Common myeloid progenitor, CD34-positive (primary cell): ENCODE measurements around the gene GRHL3.

Source experiments
- CTCF ChIA-PET: fragments of 350-600 bp; sonication (Branson Sonifier 250); formaldehyde crosslinking; loops from one replicate; lab custom pipeline; 2021; ENCODE audit warnings: antibody characterized with exemption; lab: Charles Lee
- POLR2A ChIA-PET: fragments of 350-600 bp; sonication (Branson Sonifier 250); formaldehyde crosslinking; loops from one replicate; lab custom pipeline; 2021; ENCODE audit warnings: antibody characterized with exemption; lab: Charles Lee
- DNase-seq, 3 donors: peaks; one replicate each; pipeline versions ENCODE4 v3.0.0 to v3.0.0-alpha.2; 2013
- H3K27ac ChIP-seq, 2 experiments: 1 replicate in 1 of 2; 2 replicates in 1 of 2; pipeline ENCODE4 v1.7.0; 2013; ENCODE audit warnings: inconsistent platforms in 2 of 2, low read length in 2 of 2, mild to moderate bottlenecking in 2 of 2, low read depth in 1 of 2, moderate library complexity in 1 of 2; ENCODE audit not compliant: severe bottlenecking in 2 of 2, insufficient read depth in 1 of 2, poor library complexity in 1 of 2
- H3K27me3 ChIP-seq, 5 experiments: replicated peaks in 2 of 5; 1 replicate in 3 of 5; 2 replicates in 2 of 5; pipeline versions ENCODE4 v1.6.1 to v1.7.0; 2013; ENCODE audit warnings: low read length in 4 of 5, mild to moderate bottlenecking in 2 of 5, moderate library complexity in 2 of 5, inconsistent platforms in 1 of 5; ENCODE audit not compliant: insufficient read depth in 5 of 5, control insufficient read depth in 4 of 5
- H3K36me3 ChIP-seq, 4 experiments: 1 replicate in 2 of 4; 2 replicates in 2 of 4; pipeline versions ENCODE4 v1.6.1 to v1.7.0; 2013; ENCODE audit warnings: low read length in 3 of 4, control low read depth in 1 of 4, mild to moderate bottlenecking in 1 of 4; ENCODE audit not compliant: control insufficient read depth in 4 of 4, insufficient read depth in 4 of 4
- H3K4me1 ChIP-seq, 4 experiments: 1 replicate in 3 of 4; 2 replicates in 1 of 4; pipeline versions ENCODE4 v1.6.1 to v1.7.1; 2013; ENCODE audit warnings: low read length in 3 of 4, mild to moderate bottlenecking in 3 of 4, control low read depth in 1 of 4, inconsistent platforms in 1 of 4, moderate library complexity in 1 of 4; ENCODE audit not compliant: control insufficient read depth in 4 of 4, insufficient read depth in 4 of 4; ENCODE audit errors: control extremely low read depth in 1 of 4
- H3K4me3 ChIP-seq, 7 experiments: 1 replicate in 4 of 7; 2 replicates in 3 of 7; pipeline versions ENCODE4 v1.5.1 to v1.7.0; 2013; ENCODE audit warnings: mild to moderate bottlenecking in 7 of 7, low read length in 6 of 7, moderate library complexity in 6 of 7, inconsistent platforms in 2 of 7, low read depth in 2 of 7, control low read depth in 1 of 7; ENCODE audit not compliant: insufficient read depth in 4 of 7, control insufficient read depth in 1 of 7; ENCODE audit errors: extremely low read depth in 1 of 7
- H3K9me3 ChIP-seq, 5 experiments: 1 replicate in 4 of 5; 2 replicates in 1 of 5; pipeline versions ENCODE4 v1.6.1 to v1.7.1; 2013; ENCODE audit warnings: low read length in 4 of 5, mild to moderate bottlenecking in 2 of 5, inconsistent platforms in 1 of 5, low read depth in 1 of 5, moderate library complexity in 1 of 5; ENCODE audit not compliant: control insufficient read depth in 4 of 5, insufficient read depth in 2 of 5; ENCODE audit errors: control extremely low read depth in 1 of 5
- WGBS: methylation state at CpG from one replicate; pipeline ENCODE4 v1.1.5; 2013; ENCODE audit not compliant: insufficient coverage; 5-methylcytosine and 5-hydroxymethylcytosine counted together

Gene GRHL3

GRCh38 chr1:24293392-24294227 lies 25.5 kb upstream of the GRHL3 start:
- ChIA-PET CTCF (no interaction called here), POLR2A (interaction anchor here (0.6 kb wide), 1 partner anchor 66 kb away, joined by 3 read pairs; no protein-coding TSS in a partner anchor)
- Histone ChIP-seq H3K36me3 (no peaks in the 10 kb centered on the region), H3K27ac (no peak overlapping the region), H3K9me3 (no peaks in the 10 kb centered on the region), H3K27me3 (peaks cover 0 to 6% (median 0%) of the 10 kb centered on the region in 5 experiments), H3K4me1 (no peaks in the 10 kb centered on the region), H3K4me3 (no peak overlapping the region)
- no peak for DNase-seq
- 95% methylated on average over 13 of the region's 16 CpGs for WGBS

- H3K4me1 ChIP-seq, result no peaks in the 10 kb centered on the region
- no peak overlapping the region for H3K27ac ChIP-seq
- WGBS, result 78% methylated on average over 6 of the region's 9 CpGs
- no peaks in the 10 kb centered on the region for H3K36me3 ChIP-seq
- no peak for DNase-seq
- H3K9me3 ChIP-seq, result no peaks in the 10 kb centered on the region
- peaks cover 0 to 6% (median 0%) of the 10 kb centered on the region in 5 experiments for H3K27me3 ChIP-seq
- ChIA-PET CTCF (interaction anchor here (1.4 kb wide), 1 partner anchor 14 kb away, joined by 4 read pairs; no protein-coding TSS in a partner anchor), POLR2A (no interaction called here)
- no peak overlapping the region for H3K4me3 ChIP-seq
These were observed 24.9 kb upstream of the GRHL3 start for GRCh38 chr1:24294228-24294672.

GRCh38 chr1:24294716-24295371 lies 24.3 kb upstream of the GRHL3 start:
- no peaks in the 10 kb centered on the region for H3K9me3 ChIP-seq
- POLR2A ChIA-PET, result no interaction called here
- 42% methylated on average over 7 of the region's 9 CpGs for WGBS
- peaks cover 0 to 6% (median 0%) of the 10 kb centered on the region in 5 experiments for H3K27me3 ChIP-seq
- no peaks in the 10 kb centered on the region for H3K4me1 ChIP-seq
- no peaks in the 10 kb centered on the region for H3K36me3 ChIP-seq
- CTCF ChIA-PET, result interaction anchor here (1.4 kb wide), 1 partner anchor 14 kb away, joined by 4 read pairs; no protein-coding TSS in a partner anchor
- no peak overlapping the region for H3K27ac ChIP-seq
- no peak for DNase-seq
- no peak overlapping the region for H3K4me3 ChIP-seq

- DNase-seq, result no peak
- ChIA-PET CTCF (interaction anchor here (1.4 kb wide), 2 partner anchors 10 to 13 kb away, joined by 3 to 4 read pairs; no protein-coding TSS in a partner anchor), POLR2A (no interaction called here)
- Histone ChIP-seq H3K4me3 (no peak overlapping the region), H3K4me1 (no peaks in the 10 kb centered on the region), H3K27me3 (peaks cover 0 to 6% (median 0%) of the 10 kb centered on the region in 5 experiments), H3K36me3 (no peaks in the 10 kb centered on the region), H3K27ac (no peak overlapping the region), H3K9me3 (no peaks in the 10 kb centered on the region)
- 98% methylated on average over 5 of the region's 5 CpGs for WGBS
These were observed 23.6 kb upstream of the GRHL3 start for GRCh38 chr1:24295535-24295934.

GRCh38 chr1:24297187-24297851 lies 21.8 kb upstream of the GRHL3 start:
- no peaks in the 10 kb centered on the region for H3K9me3 ChIP-seq
- H3K36me3 ChIP-seq, result no peaks in the 10 kb centered on the region
- POLR2A ChIA-PET, result no interaction called here
- H3K4me3 ChIP-seq, result no peak overlapping the region
- H3K27me3 ChIP-seq, result peaks cover 0 to 15% (median 2%) of the 10 kb centered on the region in 5 experiments
- CTCF ChIA-PET, result interaction anchor here (0.6 to 1.4 kb wide), 3 partner anchors 19 to 232 kb away, joined by 3 to 4 read pairs (median 3); no protein-coding TSS in a partner anchor
- no peak for DNase-seq
- H3K4me1 ChIP-seq, result no peaks in the 10 kb centered on the region
- H3K27ac ChIP-seq, result no peak overlapping the region
- 98% methylated on average over 5 of the region's 5 CpGs for WGBS

- WGBS, result 100% methylated on average over 3 of the region's 4 CpGs
- H3K36me3 ChIP-seq, result no peaks in the 10 kb centered on the region
- DNase-seq, result no peak
- CTCF ChIA-PET, result interaction anchor here (0.6 kb wide), 1 partner anchor 232 kb away, joined by 3 read pairs; no protein-coding TSS in a partner anchor
- H3K4me1 ChIP-seq, result no peaks in the 10 kb centered on the region
- no peaks in the 10 kb centered on the region for H3K9me3 ChIP-seq
- H3K27ac ChIP-seq, result no peak overlapping the region
- POLR2A ChIA-PET, result no interaction called here
- H3K4me3 ChIP-seq, result no peak overlapping the region
- peaks cover 0 to 15% (median 2%) of the 10 kb centered on the region in 5 experiments for H3K27me3 ChIP-seq
These were observed 21.3 kb upstream of the GRHL3 start for GRCh38 chr1:24297852-24298232.
